Right forelimb (tissue), 1 donor: ENCODE measurements around the gene FIBCD1.

Experiments used
- DNase-seq: peaks from one replicate; pipeline ENCODE4 v3.0.0-alpha.2; 2018

FIBCD1 gene

GRCh38 chr9:130954317-130954716 is 15.3 kb upstream of the FIBCD1 start:
- DNase-seq = no peak

GRCh38 chr9:130952065-130952762 is 13.2 kb upstream of the FIBCD1 start:
- no peak for DNase-seq

GRCh38 chr9:130950039-130950311 is 10.9 kb upstream of the FIBCD1 start:
- no peak for DNase-seq

GRCh38 chr9:130949188-130950038 is 10.4 kb upstream of the FIBCD1 start:
- DNase-seq = no peak

- DNase-seq = no peak
These were observed 9.2 kb upstream of the FIBCD1 start for GRCh38 chr9:130948266-130948665.

GRCh38 chr9:130947618-130948140 is 8.6 kb upstream of the FIBCD1 start:
- DNase-seq = no peak

GRCh38 chr9:130946766-130947617 is 7.9 kb upstream of the FIBCD1 start:
- DNase-seq = no peak

- DNase-seq = no peak
These were observed 6.1 kb upstream of the FIBCD1 start for GRCh38 chr9:130945173-130945572.

- DNase-seq = no peak
These were observed 5.5 kb upstream of the FIBCD1 start for GRCh38 chr9:130944510-130945058.

GRCh38 chr9:130943777-130944176 is 4.7 kb upstream of the FIBCD1 start:
- no peak for DNase-seq

GRCh38 chr9:130943221-130943620 is 4.2 kb upstream of the FIBCD1 start:
- no peak for DNase-seq

GRCh38 chr9:130942679-130943078 is 3.6 kb upstream of the FIBCD1 start:
- no peak for DNase-seq

GRCh38 chr9:130942084-130942483 is 3.0 kb upstream of the FIBCD1 start:
- no peak for DNase-seq

GRCh38 chr9:130940693-130941576 is 1.9 kb upstream of the FIBCD1 start:
- peak; percentile 75 for DNase-seq

GRCh38 chr9:130940027-130940549 is 1.0 kb upstream of the FIBCD1 start:
- DNase-seq = no peak

- DNase-seq = no peak
These were observed 469 bp upstream of the FIBCD1 start for GRCh38 chr9:130939405-130940026.

GRCh38 chr9:130938184-130938651 is 829 bp downstream of the FIBCD1 start:
- DNase-seq = no peak

- DNase-seq = no peak
These were observed 1.6 kb downstream of the FIBCD1 start for GRCh38 chr9:130937146-130938076.

- no peak for DNase-seq
These were observed 2.5 kb downstream of the FIBCD1 start for GRCh38 chr9:130936285-130937117.
